Measurements from ENCODE around the gene MCMBP.

GRCh38 chr10:119910689-119911088 lies 38.0 kb upstream of the MCMBP start:
- TF ChIP-seq PPARA (CRISPR knock-in tag; IDR thresholded peaks at IDR 0.05; ENCODE audit: borderline replicate concordance) (no peak), ZFP3 (CRISPR knock-in tag; IDR thresholded peaks at IDR 0.05) (no peak)
